ENCODE results near the gene PUDP.

PUDP gene

GRCh38 chrX:7067256-7067655, 80.7 kb downstream of the PUDP start:
- in situ Hi-C loops (cut with HindIII; ENCODE audit: low sequenced_read_pairs) = no loop called here
- TF ChIP-seq CTCF (IDR thresholded peaks at IDR 0.05; ENCODE audit: low read depth, low read length, missing control alignments) = no peak
- no peak overlapping the region for H3K4me3 ChIP-seq (ENCODE audit: low read depth, low read length)
- DNase-seq (ENCODE audit: low read depth) = no peak

- in situ Hi-C loops (cut with HindIII; ENCODE audit: low sequenced_read_pairs) = no loop called here
- TF ChIP-seq CTCF (IDR thresholded peaks at IDR 0.05; ENCODE audit: low read depth, low read length, missing control alignments) = no peak
- no peak for DNase-seq (ENCODE audit: low read depth)
- H3K4me3 ChIP-seq (ENCODE audit: low read depth, low read length) = no peak overlapping the region
Observed at GRCh38 chrX:7065473-7065872, 82.5 kb downstream of the PUDP start.

GRCh38 chrX:7062903-7063302, 85.0 kb downstream of the PUDP start:
- no peak for TF ChIP-seq CTCF (IDR thresholded peaks at IDR 0.05; ENCODE audit: low read depth, low read length, missing control alignments)
- DNase-seq (ENCODE audit: low read depth) = no peak
- H3K4me3 ChIP-seq (ENCODE audit: low read depth, low read length) = no peak overlapping the region
- in situ Hi-C loops (cut with HindIII; ENCODE audit: low sequenced_read_pairs) = no loop called here

GRCh38 chrX:7062276-7062675, 85.7 kb downstream of the PUDP start:
- in situ Hi-C loops (cut with HindIII; ENCODE audit: low sequenced_read_pairs) = no loop called here
- no peak overlapping the region for H3K4me3 ChIP-seq (ENCODE audit: low read depth, low read length)
- no peak for DNase-seq (ENCODE audit: low read depth)
- TF ChIP-seq CTCF (IDR thresholded peaks at IDR 0.05; ENCODE audit: low read depth, low read length, missing control alignments) = no peak

GRCh38 chrX:7061429-7061828, 86.5 kb downstream of the PUDP start:
- DNase-seq (ENCODE audit: low read depth) = no peak
- H3K4me3 ChIP-seq (ENCODE audit: low read depth, low read length) = no peak overlapping the region
- no peak for TF ChIP-seq CTCF (IDR thresholded peaks at IDR 0.05; ENCODE audit: low read depth, low read length, missing control alignments)
- in situ Hi-C loops (cut with HindIII; ENCODE audit: low sequenced_read_pairs) = no loop called here

GRCh38 chrX:7060444-7060843, 87.5 kb downstream of the PUDP start:
- in situ Hi-C loops (cut with HindIII; ENCODE audit: low sequenced_read_pairs) = no loop called here
- no peak for DNase-seq (ENCODE audit: low read depth)
- no peak overlapping the region for H3K4me3 ChIP-seq (ENCODE audit: low read depth, low read length)
- no peak for TF ChIP-seq CTCF (IDR thresholded peaks at IDR 0.05; ENCODE audit: low read depth, low read length, missing control alignments)

- TF ChIP-seq CTCF (IDR thresholded peaks at IDR 0.05; ENCODE audit: low read depth, low read length, missing control alignments) = no peak
- no peak for DNase-seq (ENCODE audit: low read depth)
- no peak overlapping the region for H3K4me3 ChIP-seq (ENCODE audit: low read depth, low read length)
- in situ Hi-C loops (cut with HindIII; ENCODE audit: low sequenced_read_pairs) = no loop called here
Observed at GRCh38 chrX:7059859-7060258, 88.1 kb downstream of the PUDP start.

Measured in astrocyte of the cerebellum (primary cell).